Measurements from ENCODE around the gene SPAG8.

SPAG8 gene

GRCh38 chr9:35771943-35772342 is 40.1 kb downstream of the SPAG8 start:
- DNase-seq (ENCODE audit: low spot score), result no peak

GRCh38 chr9:35771534-35771933 is 40.5 kb downstream of the SPAG8 start:
- no peak for DNase-seq (ENCODE audit: low spot score)

- DNase-seq (ENCODE audit: low spot score), result no peak
Observed at GRCh38 chr9:35771075-35771433, 41.0 kb downstream of the SPAG8 start.

GRCh38 chr9:35769763-35770162 is 42.3 kb downstream of the SPAG8 start:
- no peak for DNase-seq (ENCODE audit: low spot score)

- no peak for DNase-seq (ENCODE audit: low spot score)
Observed at GRCh38 chr9:35767458-35767857, 44.6 kb downstream of the SPAG8 start.

- no peak for DNase-seq (ENCODE audit: low spot score)
Observed at GRCh38 chr9:35766997-35767396, 45.1 kb downstream of the SPAG8 start.

GRCh38 chr9:35763803-35764202 is 48.3 kb downstream of the SPAG8 start:
- no peak for DNase-seq (ENCODE audit: low spot score)

GRCh38 chr9:35763181-35763580 is 48.9 kb downstream of the SPAG8 start:
- no peak for DNase-seq (ENCODE audit: low spot score)

GRCh38 chr9:35760651-35761050 is 51.4 kb downstream of the SPAG8 start:
- DNase-seq (ENCODE audit: low spot score), result no peak

GRCh38 chr9:35759795-35760194 is 52.3 kb downstream of the SPAG8 start:
- no peak for DNase-seq (ENCODE audit: low spot score)
